NCI-H524 (cell line): Measurements from ENCODE around the gene PPM1H.
A peak's percentile ranks its signal among the peaks of the same experiment; 100 is the strongest.
"Not testable (repeated sequence)": the region's sequence is repeated elsewhere in the genome, so short reads cannot be mapped to it uniquely, and the experiment has no call there.

Experiments
- DNase-seq, 2 experiments: peaks; one replicate each; lab custom pipeline; 2025; lab: John Stamatoyannopoulos, UW

The PPM1H gene

DNA sequence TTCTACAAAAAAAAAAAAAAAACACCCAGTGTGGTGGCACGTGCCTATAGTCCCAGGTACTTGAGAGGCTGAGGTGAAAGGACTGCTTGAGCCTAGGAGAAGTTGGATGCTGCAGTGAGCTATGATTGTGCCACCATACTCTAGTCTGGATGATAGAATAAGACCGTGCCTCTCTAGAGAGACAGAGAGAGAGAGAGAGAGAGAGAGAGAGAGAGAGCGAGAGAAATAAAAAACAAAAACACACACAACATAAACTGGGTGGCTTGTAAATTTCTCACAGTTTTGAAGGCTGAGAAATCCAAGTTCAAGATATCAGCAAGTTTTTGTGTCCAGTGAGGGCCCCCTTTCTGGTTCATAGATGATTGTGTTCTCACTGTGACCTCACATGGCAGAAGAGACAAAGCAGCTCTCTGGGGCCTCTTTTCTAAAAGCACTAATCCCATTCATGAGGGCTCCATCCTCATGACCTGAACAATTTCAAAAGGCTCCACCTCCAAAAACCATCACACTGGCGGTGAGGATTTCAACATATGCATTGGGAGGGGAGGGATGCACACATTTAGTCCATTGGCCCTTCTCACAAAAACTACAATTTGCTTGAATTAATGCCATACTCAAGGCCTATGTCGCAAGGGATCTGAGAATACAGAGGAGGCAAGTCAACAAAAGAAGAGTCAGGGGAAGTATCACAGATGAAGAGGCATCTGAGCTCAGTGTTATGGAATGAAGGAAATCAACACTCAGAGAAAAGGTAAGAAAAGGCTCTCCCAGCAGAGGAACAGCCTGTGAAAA, 94.9 kb downstream of the PPM1H start:
- no peak for DNase-seq

DNA sequence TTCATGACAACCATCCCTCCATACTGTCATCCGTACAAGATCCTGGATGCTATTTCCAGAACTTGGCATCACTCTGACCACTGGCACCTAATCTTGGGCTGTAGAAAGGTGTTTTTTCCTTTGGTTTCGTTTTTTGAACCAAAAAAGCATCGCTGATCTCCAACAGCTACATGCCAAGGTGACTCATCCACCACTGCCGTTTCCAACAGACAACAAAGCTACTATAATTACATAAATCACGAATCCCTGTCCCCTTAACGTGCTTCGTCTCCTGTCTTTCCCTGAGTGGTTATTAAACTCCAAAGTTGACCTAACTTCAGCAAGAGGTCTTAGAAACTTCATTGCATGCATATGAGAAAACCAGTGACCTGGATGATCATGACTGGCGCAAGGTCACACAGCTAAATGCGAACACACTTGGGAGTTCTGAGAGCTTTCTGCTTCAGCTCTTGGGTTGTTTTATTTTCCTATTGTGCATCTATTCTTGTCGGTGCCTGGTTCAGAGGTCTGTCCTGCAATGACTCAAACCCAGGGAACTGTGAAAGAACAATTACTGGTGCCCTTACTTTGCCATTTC, 99.9 kb downstream of the PPM1H start:
- DNase-seq: no peak

DNA sequence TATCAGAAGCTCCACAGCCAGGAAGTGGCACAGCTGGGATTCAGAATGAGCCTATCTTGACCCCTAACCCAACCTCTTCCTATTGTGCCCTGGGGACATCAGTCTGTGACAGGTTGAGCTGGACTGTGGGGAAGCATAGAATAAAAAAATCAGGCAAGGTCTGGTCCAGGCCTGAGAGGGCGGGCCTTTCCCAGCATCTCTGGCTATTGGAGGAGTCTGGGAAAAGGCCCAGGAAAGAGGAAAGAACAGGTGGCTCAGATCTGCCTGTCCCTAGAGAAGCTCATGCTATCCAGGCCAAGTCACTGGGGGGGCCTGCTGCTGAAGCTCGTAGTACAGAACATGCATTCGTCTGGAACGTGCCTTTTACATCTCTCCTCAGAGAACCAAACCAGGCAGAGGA, 100.5 kb downstream of the PPM1H start:
- no peak for DNase-seq

DNA sequence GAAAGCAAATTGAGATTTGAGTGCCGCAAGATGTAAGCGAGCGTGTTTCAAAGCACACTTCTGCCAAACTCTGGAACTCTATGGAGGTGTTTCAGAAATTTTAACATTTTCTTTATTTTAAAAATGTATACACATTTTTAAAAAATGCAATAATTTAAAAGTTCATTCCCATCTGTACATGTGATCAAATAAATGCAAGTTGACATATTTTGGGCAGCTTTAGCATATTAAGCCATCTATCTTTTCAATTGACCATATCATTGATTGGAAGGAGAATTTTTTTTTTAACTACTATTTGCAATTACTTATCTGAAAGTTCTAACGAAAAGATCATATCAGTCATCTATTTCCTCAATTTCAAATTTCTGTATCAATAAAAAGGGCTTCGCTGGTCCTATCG, 101.3 kb downstream of the PPM1H start:
- no peak for DNase-seq

DNA sequence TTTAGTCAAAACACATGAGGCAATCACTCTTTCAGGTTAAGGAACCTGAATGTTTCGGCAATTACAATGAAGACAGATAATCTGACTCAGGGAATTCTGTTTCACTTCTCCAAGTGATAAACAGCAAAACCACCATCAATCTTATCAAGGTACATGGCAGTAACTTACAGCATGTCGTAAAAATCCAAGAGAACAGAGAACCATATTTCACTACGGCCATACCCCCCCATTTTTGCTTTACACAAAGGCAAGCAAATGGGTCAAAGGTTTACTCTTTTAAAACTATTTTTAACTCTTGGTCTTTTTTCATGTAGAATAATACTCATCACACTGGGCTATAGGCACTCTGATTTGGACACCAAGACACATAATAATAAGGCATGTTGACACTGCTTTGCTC, 102.4 kb downstream of the PPM1H start:
- no peak for DNase-seq

DNA sequence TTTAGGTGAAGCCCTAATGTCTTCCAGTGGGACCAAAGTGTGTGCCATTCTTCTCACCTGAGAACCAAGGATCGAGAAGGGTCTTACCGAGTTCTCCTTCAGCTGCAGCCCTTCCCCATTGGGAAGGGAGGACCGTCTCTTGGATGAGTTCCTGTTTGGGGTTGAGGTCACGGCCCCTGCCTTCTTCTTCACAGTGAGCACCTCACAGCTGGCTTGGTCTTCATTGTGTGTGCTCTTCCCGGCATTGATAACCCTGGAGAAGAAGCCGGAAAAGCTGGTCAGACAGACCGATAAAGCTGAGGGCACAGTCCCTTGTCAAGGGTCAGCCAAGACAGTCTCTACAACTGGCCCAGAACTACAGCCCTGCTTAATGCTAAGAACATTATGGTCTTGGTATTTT, 102.9 kb downstream of the PPM1H start:
- no peak for DNase-seq

DNA sequence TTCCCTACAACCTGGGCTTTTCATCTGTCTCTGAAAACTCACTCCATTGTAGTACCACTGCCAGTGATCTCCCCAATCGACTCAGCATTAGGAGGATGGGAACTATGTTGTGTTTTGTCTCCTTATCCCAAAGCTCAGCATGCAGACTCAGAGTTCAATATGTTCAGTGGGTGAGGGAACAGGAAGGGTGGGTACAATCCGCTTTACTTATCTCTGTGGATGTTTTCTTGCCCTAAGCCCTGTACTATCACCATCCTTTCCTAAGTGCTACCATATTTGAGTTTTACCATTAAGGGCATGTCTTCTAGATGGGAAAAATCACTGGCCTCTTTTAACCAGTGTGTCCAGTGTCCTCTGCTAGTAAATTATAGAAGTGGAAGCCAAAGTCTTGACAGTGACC, 107.1 kb downstream of the PPM1H start:
- DNase-seq: no peak

DNA sequence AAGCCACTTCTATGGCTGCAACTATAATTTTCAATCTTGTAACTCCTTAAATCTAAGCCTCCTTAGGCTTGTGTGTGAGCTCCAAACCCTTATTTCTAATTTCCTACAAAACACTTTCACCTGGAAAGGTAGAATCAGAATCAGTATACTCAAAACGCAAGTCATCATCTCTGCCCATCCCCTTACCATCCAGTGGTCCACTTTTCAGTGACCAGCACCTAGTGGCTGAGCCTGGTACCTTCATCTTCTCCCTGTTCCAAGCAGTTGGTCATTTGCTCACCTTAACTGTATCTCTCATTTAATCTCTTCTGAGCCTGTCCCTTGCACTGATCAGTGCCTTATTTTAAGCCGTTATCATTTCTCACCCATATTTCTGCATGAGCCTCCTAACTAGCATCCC, 107.9 kb downstream of the PPM1H start:
- no peak for DNase-seq

DNA sequence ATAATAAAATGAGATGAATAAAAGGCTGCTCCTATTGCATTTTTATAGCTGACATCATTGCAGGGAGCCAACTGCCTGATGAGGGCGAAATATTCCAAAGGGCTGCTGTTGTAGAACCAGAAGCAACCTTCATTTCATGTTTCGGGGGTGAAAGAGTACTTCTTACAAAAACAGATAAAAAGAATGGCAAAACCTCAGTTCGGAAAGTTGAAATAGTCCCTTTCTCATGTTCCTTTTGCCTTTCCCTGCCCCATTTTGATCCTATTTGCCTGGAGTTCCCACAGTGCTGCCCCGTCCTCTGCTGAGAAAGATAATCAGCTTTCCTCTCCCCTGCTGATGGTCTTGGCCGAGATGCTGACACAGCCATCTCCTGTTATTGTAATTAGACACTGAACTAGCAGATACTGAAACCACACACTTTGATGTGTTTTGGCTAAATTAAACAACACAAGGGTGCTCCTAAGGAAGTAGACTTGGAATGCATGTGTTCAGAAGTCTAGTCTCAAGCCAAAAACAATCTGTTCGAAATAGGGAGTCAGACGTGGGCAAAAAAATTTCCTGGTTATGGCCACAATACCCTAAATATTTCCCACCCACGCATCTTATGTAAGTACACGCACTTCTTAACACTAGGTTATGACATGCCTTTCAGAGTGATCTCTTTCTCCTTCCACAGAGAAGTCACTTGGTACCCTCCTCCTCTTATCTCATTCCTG, 117.2 kb downstream of the PPM1H start:
- no peak for DNase-seq

DNA sequence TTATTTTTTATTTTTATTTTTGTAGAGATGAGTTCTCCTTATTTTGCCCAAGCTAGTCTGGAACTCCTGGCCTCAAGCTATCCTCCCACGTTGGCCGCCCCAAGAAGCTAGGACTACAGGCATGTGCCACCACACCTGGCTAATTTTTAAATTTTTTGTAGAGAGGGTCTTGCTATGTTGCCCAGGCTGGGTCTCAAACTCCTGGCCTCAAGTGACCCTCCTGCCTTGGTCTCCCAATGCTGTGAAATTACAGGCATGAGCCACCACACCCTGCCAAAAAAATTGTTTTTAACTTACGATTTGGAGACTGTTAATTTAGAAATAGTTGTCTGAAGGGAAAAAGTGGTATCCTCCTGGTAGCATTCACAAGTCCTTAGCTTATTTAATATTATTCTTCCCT, 120.7 kb downstream of the PPM1H start:
- DNase-seq: no peak

DNA sequence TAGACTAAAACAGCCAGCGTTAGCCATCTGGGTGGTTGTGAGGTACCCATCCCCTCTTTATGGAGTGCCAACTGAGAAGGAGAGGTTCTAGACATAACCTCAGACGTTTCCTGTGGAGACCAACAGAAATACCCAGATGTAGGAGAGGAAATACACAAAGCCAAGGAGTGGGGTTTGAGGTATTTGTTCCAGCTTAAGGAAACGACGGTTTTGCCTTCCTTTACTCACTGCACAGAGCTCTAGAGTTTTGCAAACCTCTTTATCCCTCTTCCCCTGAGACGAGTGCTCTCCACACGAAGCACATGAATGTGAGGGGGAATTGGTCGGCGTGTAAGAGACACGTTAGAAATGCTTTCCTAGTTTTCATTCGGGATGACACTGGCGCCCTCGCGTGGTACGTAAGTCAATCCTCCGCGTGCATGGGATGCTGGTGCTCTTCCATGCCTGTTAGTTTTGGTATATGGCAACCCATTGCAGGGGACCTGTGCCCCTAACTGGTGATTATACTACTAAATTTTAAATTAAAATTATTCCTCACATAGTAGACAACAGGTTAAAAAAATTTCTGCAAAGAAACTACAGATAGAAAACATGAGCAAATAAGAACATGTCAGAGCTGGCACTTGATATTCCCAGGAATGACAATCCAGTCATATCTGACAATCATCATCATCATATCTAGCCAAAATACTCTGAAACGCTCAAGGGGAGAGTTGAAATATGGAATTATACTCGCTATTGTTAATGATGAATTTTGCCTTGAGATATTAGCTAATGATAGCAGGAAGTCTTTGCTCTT, 121.7 kb downstream of the PPM1H start:
- DNase-seq: peak; percentile 3 to 59

DNA sequence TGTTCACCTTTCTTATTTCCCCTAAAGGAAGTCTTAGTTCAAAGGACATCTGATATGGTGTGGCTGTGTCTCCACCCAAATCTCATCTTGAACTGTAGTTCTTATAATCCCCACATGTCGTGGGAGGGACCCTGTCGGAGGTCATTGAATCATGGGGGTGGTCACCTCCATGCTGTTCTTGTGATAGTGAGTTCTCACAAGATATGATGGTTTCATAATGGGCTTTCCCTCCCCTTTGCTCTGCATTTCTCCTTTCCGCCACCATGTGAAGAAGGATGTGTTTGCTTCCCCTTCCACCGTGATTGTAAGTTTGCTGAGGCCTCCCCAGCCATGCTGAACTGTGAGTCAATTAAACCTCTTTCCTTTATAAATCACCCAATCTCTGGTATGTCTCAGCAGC, 123.5 kb downstream of the PPM1H start:
- DNase-seq: not testable (repeated sequence)

DNA sequence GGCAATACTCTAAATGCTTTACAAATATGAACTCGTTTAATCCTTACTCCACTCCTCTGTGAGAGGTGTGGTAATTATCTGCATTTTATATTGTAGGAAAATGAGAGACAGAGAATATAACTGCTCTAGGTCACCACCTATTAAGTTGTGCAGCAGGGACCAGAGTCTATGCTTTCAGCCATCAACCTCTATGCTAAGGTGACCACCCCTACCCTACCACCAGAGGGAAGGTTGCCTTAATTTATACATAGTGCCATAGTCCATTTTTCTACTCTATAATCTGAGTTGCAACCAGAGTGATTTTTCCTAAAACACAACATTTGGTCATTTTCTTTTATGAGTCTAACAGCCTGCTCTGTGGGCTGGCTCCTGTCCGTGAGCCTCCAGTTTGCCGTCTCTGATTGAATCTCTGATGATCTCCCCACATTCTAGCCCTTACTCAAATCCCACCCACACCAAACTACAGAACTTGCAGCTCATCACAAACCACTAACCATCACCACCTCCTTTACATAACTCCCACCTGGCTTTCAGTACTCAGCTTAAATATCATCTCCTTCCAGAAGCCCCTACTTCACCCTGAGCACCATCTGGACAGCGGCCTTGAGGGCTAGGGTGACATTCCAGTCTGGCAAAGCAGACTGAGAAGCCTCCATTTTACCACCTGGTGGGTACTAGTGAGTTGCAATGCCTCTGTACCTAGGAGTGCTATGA, 126.6 kb downstream of the PPM1H start:
- DNase-seq: peak; percentile 91 to 98

DNA sequence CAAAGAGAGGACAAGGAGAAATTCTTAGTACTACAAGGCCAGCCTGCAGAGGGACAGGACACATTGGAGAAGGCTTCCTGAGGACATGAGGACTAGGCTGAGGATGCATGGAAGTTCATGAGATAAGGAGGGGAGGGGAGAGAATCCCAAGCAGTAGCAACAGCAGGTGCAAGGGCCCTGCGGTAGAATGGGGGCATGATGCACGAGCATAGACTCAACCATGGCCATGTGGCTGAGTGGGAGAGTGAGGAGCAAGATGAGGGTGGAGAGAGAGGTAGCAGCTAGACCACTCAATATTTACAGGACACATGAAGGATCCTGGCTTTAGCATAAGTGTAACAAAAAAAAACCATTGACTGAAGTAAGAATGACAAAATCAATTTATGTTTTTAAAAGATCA, 128.1 kb downstream of the PPM1H start:
- DNase-seq: no peak

DNA sequence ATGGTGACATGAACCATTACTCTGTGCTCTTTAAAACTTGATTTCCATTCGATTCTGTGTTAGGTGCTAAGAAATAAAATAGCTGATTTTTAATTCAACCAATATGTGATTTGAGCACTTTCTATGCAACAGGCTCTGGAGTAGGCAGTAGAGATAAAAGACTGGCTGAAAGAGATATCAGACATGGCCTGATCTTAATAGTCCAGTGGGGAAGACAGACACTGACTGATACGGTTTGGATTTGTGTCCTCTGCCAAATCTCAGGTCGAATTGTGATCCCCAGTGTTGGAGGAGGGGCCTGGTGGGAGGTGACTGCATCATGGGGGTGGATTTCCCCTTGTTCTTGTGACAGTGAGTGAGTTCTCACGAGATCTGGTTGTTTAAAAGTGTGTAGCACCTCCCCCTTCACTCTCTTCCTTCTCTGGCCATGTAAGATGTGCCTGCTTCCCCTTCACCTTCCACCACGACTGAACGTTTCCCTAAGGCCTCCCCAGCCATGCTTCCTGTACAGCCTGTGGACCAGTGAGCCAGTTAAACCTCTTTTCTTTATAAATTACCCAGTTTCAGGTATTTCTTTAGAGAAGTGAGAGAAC, 128.6 kb downstream of the PPM1H start:
- DNase-seq: no peak

DNA sequence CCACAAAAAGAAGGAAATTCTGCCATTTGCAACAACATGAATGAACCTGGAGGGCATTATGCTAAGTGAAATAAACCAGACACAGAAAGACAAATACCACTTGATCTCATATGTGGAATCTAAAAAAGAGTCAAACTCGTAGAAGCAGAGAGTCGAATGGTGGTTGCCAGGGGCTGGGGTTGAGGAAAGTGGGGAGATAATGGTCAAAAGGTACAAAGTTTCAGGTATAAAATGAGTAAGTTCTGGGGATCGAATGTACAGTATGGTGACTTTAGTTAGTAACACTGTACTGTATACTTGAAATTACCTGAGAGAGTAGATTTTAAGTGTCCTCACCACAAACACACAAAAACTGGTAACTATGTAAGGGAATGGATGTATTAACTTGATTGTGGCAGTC, 129.4 kb downstream of the PPM1H start:
- DNase-seq: no peak

DNA sequence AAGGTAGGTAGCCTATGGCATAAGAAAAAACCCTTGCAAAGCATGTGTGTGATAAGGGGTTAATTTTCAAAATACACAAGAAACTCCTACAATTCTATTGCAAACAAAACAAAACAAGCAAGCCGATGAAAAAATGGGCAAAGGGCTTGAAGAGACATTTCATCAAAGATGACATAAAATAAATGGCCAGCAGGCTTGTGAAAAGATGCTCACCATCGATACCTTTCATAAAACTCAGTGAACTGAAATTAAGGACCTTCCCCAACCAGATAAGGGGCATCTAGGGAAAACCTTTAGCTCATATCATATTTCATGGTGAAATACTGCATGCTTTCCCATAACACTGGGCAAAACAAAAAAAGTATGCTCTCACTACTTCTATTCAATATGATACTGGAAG, 131.2 kb downstream of the PPM1H start:
- DNase-seq: no peak

DNA sequence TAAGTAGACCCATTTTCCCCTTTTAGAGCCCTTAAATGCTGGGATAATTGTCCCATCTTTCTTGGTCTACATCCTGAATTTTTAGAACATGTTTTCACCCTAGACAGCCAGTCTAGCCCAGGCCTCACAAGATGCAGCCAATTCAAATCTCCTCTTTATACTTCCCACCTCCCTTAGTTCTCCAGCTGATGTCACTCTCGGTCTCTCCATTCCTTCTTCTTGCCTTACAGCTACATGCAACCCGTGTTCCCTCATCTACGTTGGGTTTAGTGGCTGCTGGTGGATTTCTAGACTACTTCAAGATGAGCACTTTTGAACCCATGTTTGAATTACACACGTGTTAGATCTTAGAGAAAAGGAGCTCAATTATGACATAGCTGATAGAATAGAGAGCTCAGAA, 132.0 kb downstream of the PPM1H start:
- peak; percentile 13 to 43 for DNase-seq

DNA sequence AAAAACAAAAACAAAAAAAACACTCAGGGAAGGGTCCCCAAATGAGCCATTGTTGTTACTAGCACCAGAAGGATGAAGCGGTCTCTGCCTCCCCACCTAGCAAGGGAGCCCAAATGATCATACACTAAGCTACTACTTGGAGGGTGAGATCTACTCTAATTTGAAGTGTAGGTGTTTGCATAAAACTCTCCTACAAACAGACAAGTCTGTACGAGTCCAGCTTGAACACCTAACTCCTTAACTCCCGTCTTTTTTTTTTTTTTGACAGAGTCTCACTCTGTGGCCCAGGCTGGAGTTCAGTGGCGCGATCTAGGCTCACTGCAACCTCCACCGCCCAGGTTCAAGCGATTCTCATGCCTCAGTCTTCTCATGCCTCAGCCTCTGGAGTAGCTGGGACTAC, 132.6 kb downstream of the PPM1H start:
- DNase-seq: no peak

DNA sequence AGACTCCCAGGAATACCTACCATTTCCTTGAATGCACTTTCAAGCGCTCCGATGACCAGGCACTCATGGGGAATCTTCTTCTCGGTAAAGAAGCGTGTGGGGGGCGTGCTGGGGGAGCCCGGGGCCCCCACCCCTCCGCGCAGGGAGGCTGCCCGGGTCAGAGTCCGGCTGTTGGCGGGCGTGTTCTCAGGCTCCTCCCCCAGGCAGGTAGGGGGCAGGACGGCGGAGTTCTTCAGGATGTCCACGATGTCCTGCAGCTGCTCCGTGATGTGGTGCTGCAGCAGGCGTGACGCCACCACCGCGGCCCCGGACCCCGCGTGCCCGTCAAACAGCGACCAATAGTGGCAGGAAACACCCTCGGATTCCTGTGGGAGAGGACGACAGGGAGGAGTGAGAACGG, 133.2 kb downstream of the PPM1H start:
- no peak for DNase-seq

DNA sequence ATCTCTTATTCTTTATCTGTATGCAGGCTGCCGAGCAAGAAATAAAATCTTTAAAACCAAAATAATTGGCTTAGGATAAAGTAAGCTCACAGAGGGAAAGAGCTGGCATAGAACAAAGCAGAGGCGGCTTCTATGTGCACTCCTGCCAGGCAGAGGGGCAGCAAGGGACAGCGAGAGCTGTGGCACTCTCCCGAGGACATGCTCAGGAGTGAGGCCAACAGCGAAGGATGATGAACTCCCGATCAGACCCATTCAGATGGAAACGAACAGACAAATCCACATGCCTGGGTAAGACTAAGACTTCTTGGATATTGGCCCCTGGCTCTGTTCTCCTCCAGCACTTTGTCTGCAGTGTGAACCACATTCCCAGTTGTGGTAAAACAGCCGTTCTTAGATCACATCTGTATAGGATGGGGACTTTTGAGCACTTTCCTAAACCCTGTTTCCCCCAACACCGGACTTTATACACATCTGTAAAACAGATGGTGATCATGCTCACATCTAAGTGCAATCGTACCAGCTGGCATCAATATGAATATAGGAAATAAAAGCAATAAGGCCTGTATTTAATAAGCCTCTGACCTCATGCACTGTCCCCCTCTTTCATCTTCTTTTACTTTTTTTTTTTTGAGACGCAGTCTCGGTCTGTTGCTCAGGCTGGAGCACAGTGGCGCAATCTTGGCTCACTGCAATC, 134.1 kb downstream of the PPM1H start:
- DNase-seq: no peak
